A549 treated with Hydrocortisone at 1 μM for 4 hours (cell line): ENCODE measurements around the gene IGSF10. TPM values are rescaled to one million over a fixed set of nuclear protein-coding genes. Genes with fewer than 3 reads are reported as not detected.

Experiments
- total RNA-seq: library from RNA; stranded (reverse); fragments of 200-300 nt; extraction: Qiagen RNA extraction; gene quantifications from 5 replicates; pipeline ENCODE4 v1.2.3, GENCODE V29; 2022

The IGSF10 gene, protein sequence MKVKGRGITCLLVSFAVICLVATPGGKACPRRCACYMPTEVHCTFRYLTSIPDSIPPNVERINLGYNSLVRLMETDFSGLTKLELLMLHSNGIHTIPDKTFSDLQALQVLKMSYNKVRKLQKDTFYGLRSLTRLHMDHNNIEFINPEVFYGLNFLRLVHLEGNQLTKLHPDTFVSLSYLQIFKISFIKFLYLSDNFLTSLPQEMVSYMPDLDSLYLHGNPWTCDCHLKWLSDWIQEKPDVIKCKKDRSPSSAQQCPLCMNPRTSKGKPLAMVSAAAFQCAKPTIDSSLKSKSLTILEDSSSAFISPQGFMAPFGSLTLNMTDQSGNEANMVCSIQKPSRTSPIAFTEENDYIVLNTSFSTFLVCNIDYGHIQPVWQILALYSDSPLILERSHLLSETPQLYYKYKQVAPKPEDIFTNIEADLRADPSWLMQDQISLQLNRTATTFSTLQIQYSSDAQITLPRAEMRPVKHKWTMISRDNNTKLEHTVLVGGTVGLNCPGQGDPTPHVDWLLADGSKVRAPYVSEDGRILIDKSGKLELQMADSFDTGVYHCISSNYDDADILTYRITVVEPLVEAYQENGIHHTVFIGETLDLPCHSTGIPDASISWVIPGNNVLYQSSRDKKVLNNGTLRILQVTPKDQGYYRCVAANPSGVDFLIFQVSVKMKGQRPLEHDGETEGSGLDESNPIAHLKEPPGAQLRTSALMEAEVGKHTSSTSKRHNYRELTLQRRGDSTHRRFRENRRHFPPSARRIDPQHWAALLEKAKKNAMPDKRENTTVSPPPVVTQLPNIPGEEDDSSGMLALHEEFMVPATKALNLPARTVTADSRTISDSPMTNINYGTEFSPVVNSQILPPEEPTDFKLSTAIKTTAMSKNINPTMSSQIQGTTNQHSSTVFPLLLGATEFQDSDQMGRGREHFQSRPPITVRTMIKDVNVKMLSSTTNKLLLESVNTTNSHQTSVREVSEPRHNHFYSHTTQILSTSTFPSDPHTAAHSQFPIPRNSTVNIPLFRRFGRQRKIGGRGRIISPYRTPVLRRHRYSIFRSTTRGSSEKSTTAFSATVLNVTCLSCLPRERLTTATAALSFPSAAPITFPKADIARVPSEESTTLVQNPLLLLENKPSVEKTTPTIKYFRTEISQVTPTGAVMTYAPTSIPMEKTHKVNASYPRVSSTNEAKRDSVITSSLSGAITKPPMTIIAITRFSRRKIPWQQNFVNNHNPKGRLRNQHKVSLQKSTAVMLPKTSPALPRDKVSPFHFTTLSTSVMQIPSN (N-terminal part only)
- total RNA-seq: 0.30 to 0.54 TPM (median 0.47 TPM) in 5 replicates

DNA sequence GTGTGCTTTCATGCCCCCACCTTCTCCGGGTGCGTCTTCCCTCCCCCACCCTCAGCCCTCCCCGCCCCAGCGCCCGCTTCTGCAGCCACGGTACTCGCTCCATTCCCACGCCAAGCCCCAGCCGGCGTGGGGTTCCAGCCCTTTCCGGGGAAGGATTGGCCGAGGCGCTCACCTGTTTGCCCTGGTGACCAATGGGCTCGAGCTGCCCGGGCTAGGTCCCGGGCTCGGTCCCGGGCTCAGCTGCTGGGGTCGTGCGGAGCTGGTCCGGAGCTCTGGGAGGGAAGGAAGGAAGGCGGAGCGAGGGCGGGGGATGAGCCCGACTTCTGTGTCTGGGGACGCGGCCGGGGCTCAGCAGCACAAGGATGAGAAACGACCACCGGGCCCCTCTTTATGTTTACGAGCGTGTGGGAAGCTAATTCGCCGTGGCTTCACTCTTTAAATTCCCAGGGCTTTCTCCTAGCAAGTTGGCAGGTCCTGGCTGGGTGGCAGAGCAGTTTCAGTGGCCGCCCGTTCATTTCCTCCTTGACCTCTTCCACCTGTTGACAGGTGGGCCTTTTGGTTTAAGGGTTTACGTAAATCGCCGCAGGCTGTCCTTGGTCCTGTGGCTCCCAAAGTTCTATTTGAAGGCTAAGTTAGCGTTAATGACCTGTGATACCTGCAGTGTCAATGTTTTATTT lies at the start of gene IGSF10:
TSS of gene IGSF10 (minus strand) at position 288 of the 677 bp plus-strand sequence. CDS start 2,352 bp downstream, outside the sequence.

Other genes starting within 250 kb of the IGSF10 start
- gene P2RY14, start 182.5 kb downstream of the IGSF10 start, total RNA-seq: not detected in 5 replicates
- 2.3 to 2.7 TPM (median 2.6 TPM) in 5 replicates for gene GPR87, start 144.2 kb downstream of the IGSF10 start, total RNA-seq
- gene P2RY13, start 131.5 kb downstream of the IGSF10 start, total RNA-seq: not detected in 5 replicates
- not detected in 5 replicates for gene P2RY12, start 76.3 kb downstream of the IGSF10 start, total RNA-seq